ENCODE results near the gene ITSN1. TPM values are rescaled to one million over a fixed set of nuclear protein-coding genes. Genes with fewer than 3 reads are reported as not detected.

The ITSN1 gene
- total and polyA plus RNA-seq, 2 of the 13 experiments (the other 11 are each of a cell fraction or from before 2014, with no cell fraction given), result 26.1 to 33.8 TPM

DNA sequence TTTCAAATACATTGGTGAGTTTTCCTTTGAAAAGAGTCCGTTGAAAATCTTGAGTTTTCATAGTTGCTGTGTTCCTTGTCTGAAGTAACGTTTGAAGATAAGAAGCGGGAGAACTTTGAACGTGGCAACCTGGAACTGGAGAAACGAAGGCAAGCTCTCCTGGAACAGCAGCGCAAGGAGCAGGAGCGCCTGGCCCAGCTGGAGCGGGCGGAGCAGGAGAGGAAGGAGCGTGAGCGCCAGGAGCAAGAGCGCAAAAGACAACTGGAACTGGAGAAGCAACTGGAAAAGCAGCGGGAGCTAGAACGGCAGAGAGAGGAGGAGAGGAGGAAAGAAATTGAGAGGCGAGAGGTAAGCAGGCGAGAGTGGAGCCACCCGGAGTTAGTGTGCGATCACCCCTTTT, 129.7 kb downstream of the ITSN1 start:
- Histone ChIP-seq H3K4me3 (replicated peaks in 1 of 3; ENCODE audit: insufficient read depth in 1 of 3, low read depth in 2 of 3, low read length in 3 of 3) (no peak overlapping the region), H3K9me3 (ENCODE audit: low read length) (no peaks in the 10 kb centered on the region), H3K36me3 (replicated peaks in 1 of 2; ENCODE audit: control insufficient read depth in 1 of 2, insufficient read depth in 2 of 2, low read length in 2 of 2) (peaks cover 4 to 28% of the 10 kb centered on the region in 2 experiments), H3K4me1 (ENCODE audit: insufficient read depth, low read length) (no peaks in the 10 kb centered on the region), H4K20me1 (ENCODE audit: insufficient read depth, low read length) (no peaks in the 10 kb centered on the region), H3K4me2 (ENCODE audit: low read depth, low read length) (no peak overlapping the region), H3K27me3 (ENCODE audit: control insufficient read depth in 1 of 2, insufficient read depth in 2 of 2, low read length in 2 of 2) (no peaks in the 10 kb centered on the region), H2AFZ (ENCODE audit: low read length) (no peak overlapping the region), H3K27ac (ENCODE audit: extremely low read length, insufficient read depth, low read length) (no peak overlapping the region), H3K9ac (ENCODE audit: insufficient read depth, low read depth, low read length) (no peak overlapping the region), H3K79me2 (ENCODE audit: insufficient read depth, low read length) (no peaks in the 10 kb centered on the region)
- BruUV-seq (replicated peaks), result no TSS peak
- 98% methylated on average over 18 of the region's 18 CpGs for WGBS (ENCODE audit: low lambda C conversion rate)
- in situ Hi-C loops (cut with HindIII; ENCODE audit: extremely low pct_ligation_motif_present, low pct_unique_long_range_greater_than_20kb) (no loop called here), intact Hi-C loops (cut with micrococcal nuclease; ENCODE audit: unreplicated experiment) (no loop called here)
- POLR2A ChIA-PET, result no interaction called here
- DNase-seq (ENCODE audit: low spot score), result no peak
- CTCF ChIA-PET (ENCODE audit: low intra/inter-chr PET ratio, low total read pairs), result no interaction called here
- no peak for FAIRE-seq
- no peak for ATAC-seq
- TF ChIP-seq ZNF614 (CRISPR knock-in tag; IDR thresholded peaks at IDR 0.05; ENCODE audit: borderline replicate concordance) (no peak), THAP11 (CRISPR knock-in tag; IDR thresholded peaks at IDR 0.05) (no peak), ZNF30 (CRISPR knock-in tag; IDR thresholded peaks at IDR 0.05) (no peak), IKZF4 (CRISPR knock-in tag; IDR thresholded peaks at IDR 0.05; ENCODE audit: borderline replicate concordance, low read depth, not compliant biosample characterization) (no peak), SOX5 (CRISPR knock-in tag; IDR thresholded peaks at IDR 0.05; ENCODE audit: borderline replicate concordance) (no peak), CCAR2 (optimal IDR thresholded peaks at IDR 0.05; ENCODE audit: low read depth, low read length) (no peak), POGK (CRISPR knock-in tag; conservative IDR thresholded peaks at IDR 0.05) (no peak)
- TF ChIP-seq, protein P1, sequence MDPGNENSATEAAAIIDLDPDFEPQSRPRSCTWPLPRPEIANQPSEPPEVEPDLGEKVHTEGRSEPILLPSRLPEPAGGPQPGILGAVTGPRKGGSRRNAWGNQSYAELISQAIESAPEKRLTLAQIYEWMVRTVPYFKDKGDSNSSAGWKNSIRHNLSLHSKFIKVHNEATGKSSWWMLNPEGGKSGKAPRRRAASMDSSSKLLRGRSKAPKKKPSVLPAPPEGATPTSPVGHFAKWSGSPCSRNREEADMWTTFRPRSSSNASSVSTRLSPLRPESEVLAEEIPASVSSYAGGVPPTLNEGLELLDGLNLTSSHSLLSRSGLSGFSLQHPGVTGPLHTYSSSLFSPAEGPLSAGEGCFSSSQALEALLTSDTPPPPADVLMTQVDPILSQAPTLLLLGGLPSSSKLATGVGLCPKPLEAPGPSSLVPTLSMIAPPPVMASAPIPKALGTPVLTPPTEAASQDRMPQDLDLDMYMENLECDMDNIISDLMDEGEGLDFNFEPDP (CRISPR knock-in tag; conservative IDR thresholded peaks at IDR 0.05), result no peak
- TF ChIP-seq, protein P2, sequence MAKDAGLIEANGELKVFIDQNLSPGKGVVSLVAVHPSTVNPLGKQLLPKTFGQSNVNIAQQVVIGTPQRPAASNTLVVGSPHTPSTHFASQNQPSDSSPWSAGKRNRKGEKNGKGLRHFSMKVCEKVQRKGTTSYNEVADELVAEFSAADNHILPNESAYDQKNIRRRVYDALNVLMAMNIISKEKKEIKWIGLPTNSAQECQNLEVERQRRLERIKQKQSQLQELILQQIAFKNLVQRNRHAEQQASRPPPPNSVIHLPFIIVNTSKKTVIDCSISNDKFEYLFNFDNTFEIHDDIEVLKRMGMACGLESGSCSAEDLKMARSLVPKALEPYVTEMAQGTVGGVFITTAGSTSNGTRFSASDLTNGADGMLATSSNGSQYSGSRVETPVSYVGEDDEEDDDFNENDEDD (CRISPR knock-in tag; IDR thresholded peaks at IDR 0.05; ENCODE audit: borderline replicate concordance), result no peak
